GM12878 (cell line): Measurements from ENCODE around the gene CC2D2B. TPM values are rescaled to one million over a fixed set of nuclear protein-coding genes. Genes with fewer than 3 reads are reported as not detected.

Experiments used
- ATAC-seq: fragments of 200-7000 bp; cut with Tn5 transposase; 3 replicates; pipeline ENCODE4 v1.9.1; 2020; ENCODE audit warnings: mild to moderate bottlenecking, moderate library complexity
- BruUV-seq: library from RNA; stranded (reverse); fragments of 400-500 nt; replicated peaks from 2 replicates; lab custom pipeline; 2021; lab: Mats Ljungman, UMichigan
- CTCF ChIA-PET: fragments of 300-600 bp; sonication (Branson Sonifier 250); formaldehyde crosslinking; extraction: SDS; loops from one replicate; lab custom pipeline; 2021; ENCODE audit warnings: inconsistent platforms; lab: Yijun Ruan, JAX
- POLR2A ChIA-PET: fragments of 350-600 bp; formaldehyde crosslinking; extraction: SDS; loops from one replicate; lab custom pipeline; 2021; ENCODE audit warnings: inconsistent platforms; lab: Charles Lee
- RAD21 ChIA-PET: fragments of 300-600 bp; sonication (Branson Sonifier 250); formaldehyde crosslinking; loops from one replicate; lab custom pipeline; 2023; ENCODE audit warnings: antibody characterized with exemption; ENCODE audit not compliant: unreplicated experiment; lab: Charles Lee
- SMC1A ChIA-PET: fragments of 300-600 bp; sonication (Branson Sonifier 250); formaldehyde crosslinking; loops from one replicate; lab custom pipeline; 2023; ENCODE audit not compliant: unreplicated experiment, uncharacterized antibody; lab: Charles Lee
- DNase-seq: peaks from one replicate; pipeline ENCODE4 v3.0.0-alpha.2; 2011; ENCODE audit warnings: low read depth, low spot score
- FAIRE-seq: peaks from 3 replicates; lab custom pipeline; 2011; peaks lifted over from hg19 to GRCh38; lab: Jason Lieb, UNC
- H2AFZ ChIP-seq: 2 replicates; pipeline ENCODE4 v1.6.0; 2011; ENCODE audit warnings: low read depth, low read length, control low read depth; ENCODE audit not compliant: control insufficient read depth
- H3K27ac ChIP-seq: 2 replicates; pipeline ENCODE4 v1.5.1; 2011; ENCODE audit warnings: control low read depth; ENCODE audit not compliant: control insufficient read depth, insufficient read depth
- H3K27me3 ChIP-seq, 2 experiments: replicated peaks in 1 of 2; 2 replicates each; pipeline versions ENCODE4 v1.6.0 to v1.6.1; 2011; ENCODE audit warnings: low read length in 1 of 2; ENCODE audit not compliant: control insufficient read depth in 2 of 2, insufficient read depth in 2 of 2
- H3K36me3 ChIP-seq, 2 experiments: 2 replicates each; pipeline ENCODE4 v1.5.1; 2011; ENCODE audit warnings: low read length in 1 of 2; ENCODE audit not compliant: control insufficient read depth in 2 of 2, insufficient read depth in 2 of 2
- H3K4me1 ChIP-seq: 2 replicates; pipeline ENCODE4 v1.6.1; 2011; ENCODE audit warnings: mild to moderate bottlenecking, low read length, moderate library complexity, mixed read lengths; ENCODE audit not compliant: control insufficient read depth, insufficient read depth
- H3K4me2 ChIP-seq: 2 replicates; pipeline ENCODE4 v1.6.0; 2011; ENCODE audit warnings: control low read depth; ENCODE audit not compliant: control insufficient read depth, insufficient read depth
- H3K4me3 ChIP-seq: fragments of 200-600 bp; sonication (generic); 2 replicates; pipeline ENCODE4 v1.5.1; 2016
- H3K79me2 ChIP-seq: 2 replicates; pipeline ENCODE4 v1.6.0; 2011; ENCODE audit warnings: low read length; ENCODE audit not compliant: control insufficient read depth, insufficient read depth
- H3K9ac ChIP-seq: 2 replicates; pipeline ENCODE4 v1.8.0; 2011; ENCODE audit warnings: low read length, control low read depth, mixed read lengths; ENCODE audit not compliant: control insufficient read depth, insufficient read depth
- H3K9me3 ChIP-seq: replicated peaks from 3 replicates; pipeline ENCODE4 v1.5.1; 2011; ENCODE audit warnings: mild to moderate bottlenecking, low read length; ENCODE audit not compliant: control insufficient read depth, insufficient read depth
- H4K20me1 ChIP-seq: 2 replicates; pipeline ENCODE4 v1.6.0; 2011; ENCODE audit not compliant: control insufficient read depth, insufficient read depth
- CBFB ChIP-seq: IDR thresholded peaks from 2 replicates; pipeline ENCODE4 v1.6.1; 2016; ENCODE audit warnings: antibody characterized with exemption, low read depth
- EED ChIP-seq: sonication (generic); IDR thresholded peaks from 2 replicates; pipeline ENCODE4 v1.6.1; 2016; ENCODE audit warnings: antibody characterized with exemption, low read depth
- ETV6 ChIP-seq, 2 experiments: fragments of 450-650 bp in 1 of 2; IDR thresholded peaks in 1 of 2; conservative IDR thresholded peaks in 1 of 2; 2 replicates each; pipeline ENCODE4 v1.6.1; 2014; ENCODE audit warnings: antibody characterized with exemption in 1 of 2, borderline replicate concordance in 1 of 2, low read depth in 1 of 2, mild to moderate bottlenecking in 1 of 2, moderate library complexity in 1 of 2
- SPI1 ChIP-seq: IDR thresholded peaks from 2 replicates; pipeline ENCODE4 v1.6.1; 2011; ENCODE audit warnings: low read depth, mild to moderate bottlenecking, low read length, moderate library complexity, borderline replicate concordance; ENCODE audit not compliant: insufficient read depth
- YBX1 ChIP-seq: fragments of 450-650 bp; IDR thresholded peaks from 2 replicates; pipeline ENCODE4 v1.6.1; 2016; ENCODE audit warnings: antibody characterized with exemption
- WGBS: methylation state at CpG from one replicate; pipeline ENCODE4 v1.1.6; 2016; ENCODE audit warnings: low lambda C conversion rate; ENCODE audit not compliant: insufficient replicate concordance, insufficient coverage; ENCODE audit errors: missing lambda C conversion rate; 5-methylcytosine and 5-hydroxymethylcytosine counted together
- in situ Hi-C: fragments of 300-500 bp; cut with MboI; formaldehyde crosslinking; loops from 9 replicates; pipeline ENCODE4 v1.14.3; 2018; ENCODE audit warnings: mixed read lengths
- intact Hi-C: fragments of 100-400 bp; cut with micrococcal nuclease; formaldehyde crosslinking; loops from one replicate; pipeline ENCODE4 v1.14.2; 2022; ENCODE audit not compliant: unreplicated experiment
- polyA plus RNA-seq, 11 experiments: library from polyadenylated mRNA; depleted of rRNA in 4 of 11; unstranded in 6 of 11; stranded (reverse) in 5 of 11; fragments of >200 nt; fragmentation: Nextera tagmentation in 4 of 11; fragmentation: Illumina TruSeq in 1 of 11; extraction: Ambion mirVana in 4 of 11; extraction: Trizol in 1 of 11; gene quantifications; 1 replicate in 1 of 11; 2 replicates in 10 of 11; pipeline versions ENCODE4 v1.2.1 to v1.2.3, GENCODE V29; 2011 to 2016; ENCODE audit warnings: inconsistent platforms in 2 of 11, missing spikeins in 2 of 11, low read depth in 1 of 11
- total RNA-seq, 4 experiments: library from RNA; depleted of rRNA in 3 of 4; stranded (reverse); fragments of >200 nt in 3 of 4; fragmentation: Illumina TruSeq in 1 of 4; extraction: Trizol in 1 of 4; gene quantifications; 2 replicates each; pipeline versions ENCODE4 v1.2.1 to v1.2.3, GENCODE V29; 2013 to 2021
- TF ChIP-seq, protein P1 (sequence below): fragments of 450-650 bp; IDR thresholded peaks from 2 replicates; pipeline ENCODE4 v1.6.1; 2018; ENCODE audit warnings: borderline replicate concordance, mild to moderate bottlenecking; ENCODE audit not compliant: partially characterized antibody
- TF ChIP-seq, protein P2 (sequence below): fragments of 450-650 bp; IDR thresholded peaks from 2 replicates; pipeline ENCODE4 v1.6.1; 2017; ENCODE audit warnings: mild to moderate bottlenecking
- TF ChIP-seq, protein P3 (sequence below): fragments of 150-350 bp; IDR thresholded peaks from 2 replicates; pipeline ENCODE4 v1.6.1; 2014; ENCODE audit warnings: mild to moderate bottlenecking, low read depth, low read length
- TF ChIP-seq, protein P4 (sequence below): IDR thresholded peaks from 2 replicates; pipeline ENCODE4 v1.6.1; 2011; ENCODE audit warnings: borderline replicate concordance, low read depth, mild to moderate bottlenecking, moderate library complexity, low read length; ENCODE audit not compliant: insufficient read depth, poor library complexity, severe bottlenecking
- TF ChIP-seq, protein P5 (sequence below), 3 experiments: IDR thresholded peaks in 2 of 3; conservative IDR thresholded peaks in 1 of 3; 2 replicates each; pipeline ENCODE4 v1.5.1; 2011; ENCODE audit warnings: low read depth in 3 of 3, low read length in 3 of 3, mild to moderate bottlenecking in 3 of 3, control low read depth in 2 of 3, moderate library complexity in 2 of 3, inconsistent platforms in 1 of 3, mixed read lengths in 1 of 3; ENCODE audit not compliant: control insufficient read depth in 2 of 3, insufficient read depth in 1 of 3; ENCODE audit errors: extremely low read depth in 1 of 3

Gene CC2D2B
- total and polyA plus RNA-seq, 10 of the 15 experiments (the other 5 are each of a cell fraction or from before 2014, with no cell fraction given), result 0.42 to 2.8 (median 0.78) TPM

DNA sequence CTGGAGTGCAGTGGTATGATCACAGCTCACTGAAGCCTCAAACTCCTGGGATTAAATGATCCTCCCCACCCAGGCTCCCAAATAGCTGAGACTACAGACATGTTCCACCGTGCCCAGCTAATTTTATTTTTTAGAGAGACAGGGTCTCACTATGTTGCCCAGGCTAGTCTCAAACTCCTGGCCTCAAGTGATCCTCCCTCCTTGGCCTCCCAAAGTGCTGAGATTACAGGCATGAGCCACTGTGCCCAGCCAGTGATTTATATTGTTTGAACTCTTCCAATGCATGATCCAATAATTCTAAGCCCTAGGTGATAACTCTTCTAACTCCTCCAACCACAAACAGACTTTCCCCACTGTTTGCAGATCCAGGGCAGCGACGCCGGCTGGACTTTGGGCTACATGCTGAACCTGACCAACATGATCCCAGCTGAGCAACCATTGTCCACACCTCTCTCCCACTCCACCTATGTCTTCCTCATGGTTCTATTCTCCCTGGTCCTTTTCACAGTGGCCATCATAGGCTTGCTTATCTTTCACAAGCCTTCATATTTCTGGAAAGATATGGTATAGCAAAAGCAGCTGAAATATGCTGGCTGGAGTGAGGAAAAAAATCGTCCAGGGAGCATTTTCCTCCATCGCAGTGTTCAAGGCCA, 41.8 kb upstream of the CC2D2B start:
- Histone ChIP-seq H2AFZ (no peak overlapping the region), H3K36me3 (peaks cover 35 to 42% of the 10 kb centered on the region in 2 experiments), H3K27me3 (no peaks in the 10 kb centered on the region), H3K79me2 (no peaks in the 10 kb centered on the region), H3K27ac (no peak overlapping the region), H3K4me3 (no peak overlapping the region), H3K4me1 (peaks cover 9% of the 10 kb centered on the region; the same call in 1 of the 2 replicates), H4K20me1 (no peaks in the 10 kb centered on the region), H3K4me2 (no peak overlapping the region), H3K9me3 (no peaks in the 10 kb centered on the region), H3K9ac (no peak overlapping the region)
- no peak for ATAC-seq
- FAIRE-seq, result no peak
- TF ChIP-seq CBFB (no peak), ETV6 (conservative IDR thresholded peaks at IDR 0.05 in 1 of 2, IDR thresholded peaks at IDR 0.05 in 1 of 2; ENCODE audit: borderline replicate concordance in 1 of 2, low read depth in 1 of 2) (no peak), SPI1 (no peak), EED (no peak), YBX1 (no peak)
- TF ChIP-seq, protein P1, sequence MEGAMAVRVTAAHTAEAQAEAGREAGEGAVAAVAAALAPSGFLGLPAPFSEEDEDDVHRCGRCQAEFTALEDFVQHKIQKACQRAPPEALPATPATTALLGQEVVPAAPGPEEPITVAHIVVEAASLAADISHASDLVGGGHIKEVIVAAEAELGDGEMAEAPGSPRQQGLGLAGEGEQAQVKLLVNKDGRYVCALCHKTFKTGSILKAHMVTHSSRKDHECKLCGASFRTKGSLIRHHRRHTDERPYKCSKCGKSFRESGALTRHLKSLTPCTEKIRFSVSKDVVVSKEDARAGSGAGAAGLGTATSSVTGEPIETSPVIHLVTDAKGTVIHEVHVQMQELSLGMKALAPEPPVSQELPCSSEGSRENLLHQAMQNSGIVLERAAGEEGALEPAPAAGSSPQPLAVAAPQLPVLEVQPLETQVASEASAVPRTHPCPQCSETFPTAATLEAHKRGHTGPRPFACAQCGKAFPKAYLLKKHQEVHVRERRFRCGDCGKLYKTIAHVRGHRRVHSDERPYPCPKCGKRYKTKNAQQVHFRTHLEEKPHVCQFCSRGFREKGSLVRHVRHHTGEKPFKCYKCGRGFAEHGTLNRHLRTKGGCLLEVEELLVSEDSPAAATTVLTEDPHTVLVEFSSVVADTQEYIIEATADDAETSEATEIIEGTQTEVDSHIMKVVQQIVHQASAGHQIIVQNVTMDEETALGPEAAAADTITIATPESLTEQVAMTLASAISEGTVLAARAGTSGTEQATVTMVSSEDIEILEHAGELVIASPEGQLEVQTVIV, result no peak
- TF ChIP-seq, protein P2, sequence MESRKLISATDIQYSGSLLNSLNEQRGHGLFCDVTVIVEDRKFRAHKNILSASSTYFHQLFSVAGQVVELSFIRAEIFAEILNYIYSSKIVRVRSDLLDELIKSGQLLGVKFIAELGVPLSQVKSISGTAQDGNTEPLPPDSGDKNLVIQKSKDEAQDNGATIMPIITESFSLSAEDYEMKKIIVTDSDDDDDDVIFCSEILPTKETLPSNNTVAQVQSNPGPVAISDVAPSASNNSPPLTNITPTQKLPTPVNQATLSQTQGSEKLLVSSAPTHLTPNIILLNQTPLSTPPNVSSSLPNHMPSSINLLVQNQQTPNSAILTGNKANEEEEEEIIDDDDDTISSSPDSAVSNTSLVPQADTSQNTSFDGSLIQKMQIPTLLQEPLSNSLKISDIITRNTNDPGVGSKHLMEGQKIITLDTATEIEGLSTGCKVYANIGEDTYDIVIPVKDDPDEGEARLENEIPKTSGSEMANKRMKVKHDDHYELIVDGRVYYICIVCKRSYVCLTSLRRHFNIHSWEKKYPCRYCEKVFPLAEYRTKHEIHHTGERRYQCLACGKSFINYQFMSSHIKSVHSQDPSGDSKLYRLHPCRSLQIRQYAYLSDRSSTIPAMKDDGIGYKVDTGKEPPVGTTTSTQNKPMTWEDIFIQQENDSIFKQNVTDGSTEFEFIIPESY, result no peak
- TF ChIP-seq, protein P3, sequence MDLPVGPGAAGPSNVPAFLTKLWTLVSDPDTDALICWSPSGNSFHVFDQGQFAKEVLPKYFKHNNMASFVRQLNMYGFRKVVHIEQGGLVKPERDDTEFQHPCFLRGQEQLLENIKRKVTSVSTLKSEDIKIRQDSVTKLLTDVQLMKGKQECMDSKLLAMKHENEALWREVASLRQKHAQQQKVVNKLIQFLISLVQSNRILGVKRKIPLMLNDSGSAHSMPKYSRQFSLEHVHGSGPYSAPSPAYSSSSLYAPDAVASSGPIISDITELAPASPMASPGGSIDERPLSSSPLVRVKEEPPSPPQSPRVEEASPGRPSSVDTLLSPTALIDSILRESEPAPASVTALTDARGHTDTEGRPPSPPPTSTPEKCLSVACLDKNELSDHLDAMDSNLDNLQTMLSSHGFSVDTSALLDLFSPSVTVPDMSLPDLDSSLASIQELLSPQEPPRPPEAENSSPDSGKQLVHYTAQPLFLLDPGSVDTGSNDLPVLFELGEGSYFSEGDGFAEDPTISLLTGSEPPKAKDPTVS, result no peak
- TF ChIP-seq, protein P4, sequence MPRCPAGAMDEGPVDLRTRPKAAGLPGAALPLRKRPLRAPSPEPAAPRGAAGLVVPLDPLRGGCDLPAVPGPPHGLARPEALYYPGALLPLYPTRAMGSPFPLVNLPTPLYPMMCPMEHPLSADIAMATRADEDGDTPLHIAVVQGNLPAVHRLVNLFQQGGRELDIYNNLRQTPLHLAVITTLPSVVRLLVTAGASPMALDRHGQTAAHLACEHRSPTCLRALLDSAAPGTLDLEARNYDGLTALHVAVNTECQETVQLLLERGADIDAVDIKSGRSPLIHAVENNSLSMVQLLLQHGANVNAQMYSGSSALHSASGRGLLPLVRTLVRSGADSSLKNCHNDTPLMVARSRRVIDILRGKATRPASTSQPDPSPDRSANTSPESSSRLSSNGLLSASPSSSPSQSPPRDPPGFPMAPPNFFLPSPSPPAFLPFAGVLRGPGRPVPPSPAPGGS, result no peak
- TF ChIP-seq, protein P5, sequence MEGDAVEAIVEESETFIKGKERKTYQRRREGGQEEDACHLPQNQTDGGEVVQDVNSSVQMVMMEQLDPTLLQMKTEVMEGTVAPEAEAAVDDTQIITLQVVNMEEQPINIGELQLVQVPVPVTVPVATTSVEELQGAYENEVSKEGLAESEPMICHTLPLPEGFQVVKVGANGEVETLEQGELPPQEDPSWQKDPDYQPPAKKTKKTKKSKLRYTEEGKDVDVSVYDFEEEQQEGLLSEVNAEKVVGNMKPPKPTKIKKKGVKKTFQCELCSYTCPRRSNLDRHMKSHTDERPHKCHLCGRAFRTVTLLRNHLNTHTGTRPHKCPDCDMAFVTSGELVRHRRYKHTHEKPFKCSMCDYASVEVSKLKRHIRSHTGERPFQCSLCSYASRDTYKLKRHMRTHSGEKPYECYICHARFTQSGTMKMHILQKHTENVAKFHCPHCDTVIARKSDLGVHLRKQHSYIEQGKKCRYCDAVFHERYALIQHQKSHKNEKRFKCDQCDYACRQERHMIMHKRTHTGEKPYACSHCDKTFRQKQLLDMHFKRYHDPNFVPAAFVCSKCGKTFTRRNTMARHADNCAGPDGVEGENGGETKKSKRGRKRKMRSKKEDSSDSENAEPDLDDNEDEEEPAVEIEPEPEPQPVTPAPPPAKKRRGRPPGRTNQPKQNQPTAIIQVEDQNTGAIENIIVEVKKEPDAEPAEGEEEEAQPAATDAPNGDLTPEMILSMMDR (IDR thresholded peaks at IDR 0.05 in 2 of 3, conservative IDR thresholded peaks at IDR 0.05 in 1 of 3; ENCODE audit: control insufficient read depth in 2 of 3, extremely low read depth in 1 of 3, insufficient read depth in 1 of 3, low read depth in 3 of 3, low read length in 3 of 3), result no peak
- intact Hi-C loops, result loop anchor here (1.0 kb wide), 1 partner anchor 172 kb away; no protein-coding TSS in a partner anchor
- no peak for DNase-seq
- CTCF ChIA-PET, result interaction anchor here (1.0 to 3.6 kb wide), 13 partner anchors 8 to 261 kb away, joined by 3 to 86 read pairs (median 4); partner anchors contain the start of gene TCTN3
- POLR2A ChIA-PET, result interaction anchor here (1.5 to 4.2 kb wide), 2 partner anchors 28 to 172 kb away, joined by 3 to 26 read pairs; partner anchors contain the start of gene TCTN3
- WGBS, result 100% methylated on average over 6 of the region's 6 CpGs
- SMC1A ChIA-PET, result interaction anchor here (0.6 to 4.5 kb wide), 8 partner anchors 8 to 259 kb away, joined by 3 to 52 read pairs (median 8); partner anchors contain the start of genes ENTPD1 and TCTN3
- in situ Hi-C loops, result no loop called here
- RAD21 ChIA-PET, result interaction anchor here (1.1 to 5.1 kb wide), 6 partner anchors 24 to 172 kb away, joined by 3 to 108 read pairs (median 4); partner anchors contain the start of gene TCTN3
- no TSS peak for BruUV-seq
